HFF-Myc (cell line): ENCODE data around the gene ATP2B1.

Source experiments
- DNase-seq: peaks from one replicate; pipeline ENCODE4 v3.0.0-alpha.2; 2011; ENCODE audit warnings: low read depth; ENCODE audit errors: extremely low read depth
- H3K4me3 ChIP-seq: replicated peaks from 2 replicates; pipeline ENCODE4 v1.5.1; 2011; ENCODE audit warnings: low read depth, mild to moderate bottlenecking, control low read depth, low read length
- CTCF ChIP-seq: IDR thresholded peaks from 2 replicates; pipeline ENCODE4 v1.5.1; 2012; ENCODE audit warnings: mild to moderate bottlenecking, low read depth, low read length, control low read depth; ENCODE audit errors: missing control alignments

The ATP2B1 gene

GRCh38 chr12:89544022-89544421 lies 164.6 kb downstream of the ATP2B1 start:
- H3K4me3 ChIP-seq = no peak overlapping the region
- no peak for DNase-seq
- TF ChIP-seq CTCF = no peak

- no peak overlapping the region for H3K4me3 ChIP-seq
- peak; percentile 71 for DNase-seq
- peak; percentile 93 for TF ChIP-seq CTCF
These were observed 165.6 kb downstream of the ATP2B1 start for GRCh38 chr12:89542912-89543592.

- H3K4me3 ChIP-seq = no peak overlapping the region
- no peak for TF ChIP-seq CTCF
- DNase-seq = no peak
These were observed 166.4 kb downstream of the ATP2B1 start for GRCh38 chr12:89542236-89542635.

GRCh38 chr12:89540586-89540985 lies 168.1 kb downstream of the ATP2B1 start:
- H3K4me3 ChIP-seq = no peak overlapping the region
- DNase-seq = no peak
- no peak for TF ChIP-seq CTCF

GRCh38 chr12:89539426-89540223 lies 169.0 kb downstream of the ATP2B1 start:
- H3K4me3 ChIP-seq = no peak overlapping the region
- TF ChIP-seq CTCF = no peak
- DNase-seq = no peak

GRCh38 chr12:89538897-89539296 lies 169.7 kb downstream of the ATP2B1 start:
- H3K4me3 ChIP-seq = no peak overlapping the region
- DNase-seq = no peak
- TF ChIP-seq CTCF = no peak
